GM18511 (cell line): ENCODE results near the gene PPIA.
"Not testable (repeated sequence)": the region's sequence is repeated elsewhere in the genome, so short reads cannot be mapped to it uniquely, and the experiment has no call there.

ENCODE experiments used
- ATAC-seq: cut with Tn5 transposase; IDR thresholded peaks from one replicate; pipeline ENCODE4 v1.9.1; 2021; ENCODE audit warnings: mild to moderate bottlenecking, moderate library complexity; ENCODE audit not compliant: unreplicated experiment

PPIA gene

DNA sequence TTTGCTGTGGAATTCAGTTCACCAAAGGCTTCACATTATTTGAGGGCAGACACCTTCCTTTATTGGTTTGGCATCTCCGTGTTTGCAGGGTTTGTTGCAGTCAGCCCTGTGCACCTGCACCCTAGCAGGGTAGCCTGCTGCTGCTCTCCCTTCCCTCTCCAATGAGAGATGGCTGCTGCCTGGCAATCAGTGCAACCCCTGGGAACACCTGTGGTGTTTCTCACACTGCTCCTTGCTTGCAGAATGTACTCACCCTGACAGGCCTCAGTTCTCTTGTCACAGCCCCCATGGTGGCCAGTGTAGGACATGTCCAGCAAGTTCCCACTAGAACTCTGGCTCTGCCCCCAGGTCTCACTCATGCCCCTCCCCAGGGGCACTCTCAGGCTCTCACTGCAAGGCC lies 12.1 kb upstream of the PPIA start:
- ATAC-seq, result no peak

DNA sequence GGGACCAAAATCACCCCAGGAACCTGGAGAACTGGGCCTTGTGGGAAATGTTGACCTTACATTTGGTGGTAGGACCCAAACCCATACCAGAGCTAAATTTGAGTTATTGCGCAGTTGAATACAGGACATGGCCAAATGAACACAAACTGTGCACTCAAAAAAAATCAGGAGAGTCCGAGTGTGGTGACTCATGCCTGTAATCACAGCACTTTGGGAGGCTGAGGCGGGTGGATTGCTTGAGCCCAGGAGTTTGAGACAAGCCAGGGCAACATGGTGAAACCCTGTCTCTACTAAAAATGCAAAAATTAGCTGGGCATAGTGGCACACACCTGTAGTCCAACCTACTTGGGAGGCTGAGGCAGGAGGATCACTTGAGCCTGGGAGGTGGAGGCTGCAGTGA lies 11.3 kb upstream of the PPIA start:
- ATAC-seq, result not testable (repeated sequence)

DNA sequence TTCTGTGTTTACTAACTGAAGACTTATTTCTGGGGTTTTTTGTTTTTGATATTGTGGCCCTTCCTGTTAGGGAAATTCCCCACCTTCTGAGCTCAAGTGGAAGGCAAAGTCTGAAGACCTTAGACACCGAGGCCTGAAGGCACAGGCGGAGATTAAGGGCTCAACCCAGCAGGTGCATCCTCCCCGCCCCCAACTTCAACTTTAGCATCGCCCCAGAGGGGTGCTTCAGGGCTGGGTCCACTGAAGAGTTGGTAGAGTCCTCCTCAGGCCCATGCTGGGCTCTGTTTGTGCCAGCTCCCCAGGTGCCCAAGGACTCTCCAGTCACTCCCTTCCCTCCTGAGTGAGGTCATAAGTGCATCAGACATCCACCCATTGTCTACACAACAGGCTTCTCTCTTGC lies 9.4 kb upstream of the PPIA start:
- ATAC-seq, result no peak

DNA sequence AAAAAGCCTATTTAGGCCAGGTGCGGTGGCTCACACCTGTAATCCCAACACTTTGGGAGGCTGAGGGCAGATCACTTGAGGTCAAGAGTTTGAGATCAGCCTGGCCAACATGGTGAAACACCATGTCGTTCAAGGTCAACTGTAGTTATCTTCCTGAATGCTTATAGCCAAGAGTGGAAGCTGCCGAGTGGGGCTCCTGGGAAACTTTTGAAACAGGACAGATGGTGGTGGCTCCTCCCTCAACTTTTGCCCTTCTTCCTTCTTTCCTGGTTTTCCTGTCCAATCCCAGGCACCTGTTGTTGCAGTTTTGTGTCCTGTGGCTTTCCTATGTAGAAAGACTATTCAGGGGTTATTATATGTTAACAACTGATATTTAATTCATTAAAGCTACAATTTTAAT lies 8.7 kb upstream of the PPIA start:
- no peak for ATAC-seq

DNA sequence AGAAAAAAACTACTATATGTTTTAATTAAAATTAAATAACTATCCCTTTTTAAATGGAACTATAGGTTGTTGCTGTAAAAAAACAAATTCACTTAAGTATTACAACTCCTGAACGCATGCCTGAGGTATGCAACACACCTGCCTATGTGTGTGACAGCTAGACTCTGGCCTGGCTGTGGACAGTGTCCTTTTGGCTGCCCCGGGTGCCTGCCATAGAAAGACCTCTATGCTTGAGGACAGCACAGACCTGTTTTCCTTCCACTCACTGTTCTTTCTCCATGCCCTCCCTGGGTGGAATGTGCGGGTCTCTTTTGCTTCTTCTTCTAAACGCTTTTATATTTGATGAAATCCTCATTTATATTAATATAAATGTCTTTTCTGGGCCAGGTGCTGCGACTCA lies 6.5 kb upstream of the PPIA start:
- no peak for ATAC-seq

DNA sequence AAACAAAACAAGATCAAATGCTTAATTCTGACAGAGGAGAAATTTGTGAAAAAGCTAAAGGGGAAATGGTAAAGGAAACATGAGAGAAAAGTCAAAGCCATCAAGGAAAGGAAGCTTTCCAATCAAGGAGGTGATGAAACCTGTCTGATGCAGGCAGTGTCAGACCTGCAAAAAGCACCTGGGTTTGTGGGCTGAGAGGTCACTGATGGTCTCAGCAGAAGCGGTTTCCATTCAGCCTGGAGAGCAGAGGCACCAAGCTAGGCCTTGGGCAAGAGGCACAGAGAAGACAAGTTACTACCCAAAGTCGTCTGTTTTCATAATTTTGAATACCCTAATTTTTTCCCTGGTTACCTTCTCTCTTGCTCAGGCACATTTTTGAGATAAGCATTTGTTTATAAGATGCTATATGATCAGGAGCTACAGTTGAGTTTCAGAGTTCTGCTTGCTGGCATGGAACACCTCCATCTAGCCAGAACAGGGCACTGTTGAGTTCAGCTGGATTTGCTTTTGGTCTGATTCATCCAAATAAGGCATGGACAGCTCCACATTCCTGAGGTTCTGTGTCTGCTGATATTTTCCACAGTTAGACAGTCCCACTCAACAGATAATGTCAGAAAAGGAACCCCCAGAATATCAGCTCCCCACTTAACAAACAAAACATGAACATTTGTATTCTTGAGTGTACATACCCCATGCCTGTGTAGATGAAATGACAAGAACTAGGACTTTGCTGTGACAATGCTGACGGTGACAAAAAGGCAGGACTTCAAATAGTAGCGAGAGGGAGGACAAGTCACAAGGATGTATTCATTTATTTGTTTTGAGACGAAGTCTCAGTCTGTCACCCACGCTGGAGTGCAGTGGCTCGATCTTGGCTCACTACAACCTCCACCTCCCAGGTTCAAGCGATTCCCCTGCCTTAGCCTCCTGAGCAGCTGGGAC lies 4.9 kb upstream of the PPIA start:
- no peak for ATAC-seq

DNA sequence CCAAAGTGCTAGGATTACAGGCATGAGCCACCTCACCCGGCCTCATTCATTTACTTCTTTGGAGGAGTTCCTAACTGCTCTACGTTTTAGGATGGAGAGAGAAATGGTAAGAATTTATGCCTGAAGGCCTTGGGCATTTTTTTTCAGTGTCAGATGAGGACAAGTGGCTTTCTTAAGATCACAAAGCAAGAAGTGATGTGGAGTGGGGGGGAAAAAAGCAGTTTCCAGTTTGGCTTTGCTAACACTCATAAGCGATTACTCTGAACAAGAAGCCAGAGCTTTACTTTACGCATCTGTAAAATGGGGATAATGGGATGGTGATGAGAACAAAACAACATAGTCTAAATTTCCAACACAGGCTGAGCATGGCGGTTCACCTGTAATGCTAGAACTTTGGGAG lies 2.6 kb upstream of the PPIA start:
- no peak for ATAC-seq

DNA sequence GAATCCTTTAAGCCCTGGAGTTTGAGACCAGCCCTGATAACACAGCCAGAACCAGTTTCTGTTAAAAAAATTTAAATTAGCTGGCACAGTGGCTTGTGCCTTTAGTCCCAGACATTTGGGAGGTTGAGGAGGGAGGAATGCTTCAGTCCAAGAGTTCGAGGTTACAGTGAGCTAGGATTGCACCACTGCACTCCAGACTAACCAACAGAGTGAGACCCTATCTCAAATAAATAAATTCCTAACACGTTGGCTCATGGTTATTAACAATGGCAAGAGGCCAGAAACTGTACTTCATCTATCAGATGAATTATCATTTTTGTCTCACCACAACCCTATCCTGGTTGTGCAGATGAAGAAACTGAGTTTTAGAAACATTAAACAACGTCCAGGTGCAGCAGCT lies 2.1 kb upstream of the PPIA start:
- no peak for ATAC-seq

DNA sequence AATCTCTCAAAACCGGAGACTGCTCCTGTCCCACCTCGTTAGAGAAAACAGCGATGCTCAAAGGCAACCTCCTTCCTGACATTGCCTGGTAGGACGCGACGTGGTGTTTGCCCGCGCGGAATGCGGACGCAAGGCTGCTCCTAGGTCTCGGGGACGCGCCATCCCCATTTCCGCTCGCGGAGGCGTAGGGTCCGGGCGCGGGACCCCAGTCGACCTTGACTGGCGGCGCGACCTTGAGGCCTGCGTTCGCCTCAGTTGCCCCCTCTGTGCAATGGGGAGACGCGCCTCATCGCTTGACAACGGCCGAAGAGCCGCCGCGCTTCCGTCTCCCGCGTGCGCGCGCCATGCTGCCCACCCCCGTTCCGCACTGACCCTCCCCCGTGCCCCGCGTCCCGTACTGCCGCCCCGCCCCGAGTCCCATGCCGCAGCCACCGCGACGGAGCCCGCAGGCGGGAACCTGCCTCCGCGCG lies 412 bp upstream of the PPIA start:
- peak; percentile 37 for ATAC-seq

DNA sequence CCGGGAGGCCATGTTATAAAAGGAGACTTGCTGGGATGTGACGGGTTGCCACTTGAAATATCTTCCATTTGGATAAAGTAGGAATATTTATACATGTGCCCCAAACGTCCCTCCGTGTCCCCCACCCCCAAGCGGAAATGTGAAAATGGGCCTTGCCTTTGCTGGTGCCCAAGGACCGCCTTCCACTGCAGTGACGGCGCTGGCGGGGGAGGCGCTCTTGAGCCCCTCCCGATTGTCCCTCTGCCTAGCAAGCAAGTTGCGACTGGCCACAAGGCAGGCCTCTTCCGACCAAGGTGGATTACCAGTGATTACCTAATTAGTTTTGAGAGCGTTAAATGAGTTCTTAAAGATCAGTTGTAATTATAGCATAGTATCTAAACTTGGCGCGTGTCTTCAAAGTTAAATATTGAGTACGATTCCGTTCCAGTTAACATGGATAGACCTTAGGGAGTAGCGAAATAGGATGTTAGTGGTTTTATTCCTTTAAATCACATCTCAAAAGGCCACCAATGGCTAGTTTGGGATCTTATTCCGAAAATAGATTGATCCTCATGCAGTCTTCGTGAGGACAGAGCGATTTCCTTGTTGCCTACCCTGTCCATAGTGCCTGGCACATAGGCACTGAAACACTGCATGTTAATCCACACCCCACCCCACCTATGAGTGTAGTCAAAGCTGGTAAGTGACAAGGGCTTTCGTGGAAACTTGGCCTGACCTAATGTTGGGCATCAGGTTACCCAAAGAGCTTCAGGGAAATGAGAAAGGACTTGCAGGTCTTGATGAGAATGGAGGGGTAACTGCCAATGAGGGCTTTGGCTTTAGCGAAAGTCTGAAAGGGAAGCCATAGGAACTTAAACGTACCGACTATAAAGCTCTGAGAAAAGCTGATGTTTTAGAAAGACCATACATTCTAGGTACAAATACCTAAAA lies 1.1 kb downstream of the PPIA start:
- ATAC-seq, result peak; percentile 56

DNA sequence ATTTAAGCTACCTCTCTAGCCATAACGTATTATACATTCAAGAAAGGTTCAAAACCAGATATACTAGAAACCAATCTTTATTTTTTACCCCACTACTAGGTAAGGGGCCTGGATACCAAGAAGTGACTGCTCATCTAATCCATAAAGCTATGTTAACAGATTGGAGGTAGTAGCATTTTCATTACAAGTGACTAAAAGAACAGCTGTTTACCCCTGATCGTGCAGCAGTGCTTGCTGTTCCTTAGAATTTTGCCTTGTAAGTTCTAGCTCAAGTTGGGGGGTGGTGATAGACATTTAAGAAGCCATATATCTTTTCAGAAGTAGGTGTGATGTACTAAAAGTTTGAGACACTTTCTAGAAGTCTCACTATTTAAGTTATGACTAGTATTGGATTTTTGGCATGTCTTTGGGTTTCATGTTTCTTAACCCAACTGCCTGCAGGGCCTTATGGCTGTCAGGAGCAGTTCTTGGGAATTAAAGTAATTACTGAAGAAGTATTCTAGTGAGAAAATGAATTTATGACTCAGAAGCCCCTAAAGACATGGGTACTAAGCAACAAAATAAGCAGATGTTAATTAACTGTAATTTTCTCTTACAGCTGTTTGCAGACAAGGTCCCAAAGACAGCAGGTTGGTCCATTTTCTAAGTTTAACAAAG lies 2.3 kb downstream of the PPIA start:
- no peak for ATAC-seq

DNA sequence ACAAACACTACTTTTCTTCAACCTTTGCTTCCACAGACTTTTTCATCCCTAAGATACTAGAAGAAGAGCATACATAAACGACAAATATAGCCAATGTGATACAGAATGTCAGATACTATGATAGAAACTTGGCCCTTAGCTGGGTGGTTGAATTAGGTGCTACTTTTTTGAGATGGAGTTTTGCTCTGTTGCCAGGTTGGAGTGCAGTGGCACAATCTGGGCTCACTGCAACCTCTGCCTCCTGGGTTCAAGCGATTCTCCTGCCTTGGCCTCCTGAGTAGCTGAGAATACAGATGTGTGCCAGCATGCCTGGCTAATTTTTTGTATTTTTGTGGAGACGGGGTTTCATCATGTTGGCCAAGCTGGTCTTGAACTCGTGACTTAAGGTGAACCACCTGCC lies 3.5 kb downstream of the PPIA start:
- no peak for ATAC-seq

DNA sequence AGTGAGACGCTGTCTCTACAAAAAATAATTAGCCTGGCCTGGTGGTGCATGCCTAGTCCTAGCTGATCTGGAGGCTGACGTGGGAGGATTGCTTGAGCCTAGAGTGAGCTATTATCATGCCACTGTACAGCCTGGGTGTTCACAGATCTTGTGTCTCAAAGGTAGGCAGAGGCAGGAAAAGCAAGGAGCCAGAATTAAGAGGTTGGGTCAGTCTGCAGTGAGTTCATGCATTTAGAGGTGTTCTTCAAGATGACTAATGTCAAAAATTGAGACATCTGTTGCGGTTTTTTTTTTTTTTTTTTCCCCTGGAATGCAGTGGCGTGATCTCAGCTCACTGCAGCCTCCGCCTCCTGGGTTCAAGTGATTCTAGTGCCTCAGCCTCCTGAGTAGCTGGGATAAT lies 5.4 kb downstream of the PPIA start:
- no peak for ATAC-seq

DNA sequence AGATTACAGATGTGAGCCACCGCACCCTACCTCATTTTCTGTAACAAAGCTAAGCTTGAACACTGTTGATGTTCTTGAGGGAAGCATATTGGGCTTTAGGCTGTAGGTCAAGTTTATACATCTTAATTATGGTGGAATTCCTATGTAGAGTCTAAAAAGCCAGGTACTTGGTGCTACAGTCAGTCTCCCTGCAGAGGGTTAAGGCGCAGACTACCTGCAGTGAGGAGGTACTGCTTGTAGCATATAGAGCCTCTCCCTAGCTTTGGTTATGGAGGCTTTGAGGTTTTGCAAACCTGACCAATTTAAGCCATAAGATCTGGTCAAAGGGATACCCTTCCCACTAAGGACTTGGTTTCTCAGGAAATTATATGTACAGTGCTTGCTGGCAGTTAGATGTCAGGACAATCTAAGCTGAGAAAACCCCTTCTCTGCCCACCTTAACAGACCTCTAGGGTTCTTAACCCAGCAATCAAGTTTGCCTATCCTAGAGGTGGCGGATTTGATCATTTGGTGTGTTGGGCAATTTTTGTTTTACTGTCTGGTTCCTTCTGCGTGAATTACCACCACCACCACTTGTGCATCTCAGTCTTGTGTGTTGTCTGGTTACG lies 6.0 kb downstream of the PPIA start:
- no peak for ATAC-seq

DNA sequence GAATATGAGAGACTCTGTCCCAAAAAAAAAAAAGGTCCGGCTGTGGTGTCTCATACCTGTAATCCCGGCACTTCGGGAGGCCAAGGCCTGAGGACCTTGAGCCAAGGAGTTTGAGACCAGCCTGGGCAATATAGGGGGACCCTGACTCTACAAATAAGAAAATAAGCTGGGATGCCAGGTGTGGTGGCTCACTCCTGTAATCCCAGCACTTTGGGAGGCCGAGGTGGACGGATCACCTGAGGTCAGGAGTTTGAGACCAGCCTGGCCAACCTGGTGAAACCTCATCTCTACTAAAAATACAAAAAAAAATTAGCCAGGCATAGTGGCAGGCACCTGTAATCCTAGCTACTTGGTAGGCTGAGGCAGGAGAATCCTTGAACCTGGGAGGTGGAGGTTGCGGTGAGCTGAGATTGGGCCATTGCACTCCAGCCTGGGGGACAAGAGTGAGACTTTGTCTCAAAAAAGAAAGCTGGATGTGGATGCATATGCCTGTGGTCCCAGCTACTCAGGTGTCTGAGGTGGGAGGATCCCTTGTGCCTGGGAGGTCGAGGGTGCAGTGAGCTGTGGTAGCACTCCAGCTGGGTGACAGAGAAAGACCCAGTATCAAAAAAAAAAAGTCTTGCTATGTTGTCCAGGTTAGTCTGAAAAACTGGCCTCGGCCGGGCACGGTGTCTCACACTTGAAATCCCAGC lies 7.5 kb downstream of the PPIA start:
- not testable (repeated sequence) for ATAC-seq

DNA sequence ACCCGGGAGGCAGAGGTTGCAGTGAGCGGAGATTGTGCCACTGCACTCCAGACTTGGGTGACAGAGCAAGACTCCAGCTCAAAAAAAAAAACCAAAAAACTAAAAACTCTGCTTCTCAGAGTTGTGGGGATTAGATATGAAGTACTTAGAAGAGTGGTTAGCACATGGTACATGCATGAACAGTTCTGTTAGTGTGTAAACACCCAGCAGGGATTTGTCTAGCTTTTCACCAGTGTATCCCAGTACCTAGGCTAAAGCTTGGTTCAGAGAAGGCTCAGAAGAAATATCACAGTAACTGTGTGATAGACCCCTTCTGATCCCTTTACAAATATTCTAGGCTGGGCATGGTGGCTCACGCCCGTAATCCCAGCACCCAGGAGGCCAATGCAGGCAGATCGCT lies 9.5 kb downstream of the PPIA start:
- ATAC-seq, result no peak

DNA sequence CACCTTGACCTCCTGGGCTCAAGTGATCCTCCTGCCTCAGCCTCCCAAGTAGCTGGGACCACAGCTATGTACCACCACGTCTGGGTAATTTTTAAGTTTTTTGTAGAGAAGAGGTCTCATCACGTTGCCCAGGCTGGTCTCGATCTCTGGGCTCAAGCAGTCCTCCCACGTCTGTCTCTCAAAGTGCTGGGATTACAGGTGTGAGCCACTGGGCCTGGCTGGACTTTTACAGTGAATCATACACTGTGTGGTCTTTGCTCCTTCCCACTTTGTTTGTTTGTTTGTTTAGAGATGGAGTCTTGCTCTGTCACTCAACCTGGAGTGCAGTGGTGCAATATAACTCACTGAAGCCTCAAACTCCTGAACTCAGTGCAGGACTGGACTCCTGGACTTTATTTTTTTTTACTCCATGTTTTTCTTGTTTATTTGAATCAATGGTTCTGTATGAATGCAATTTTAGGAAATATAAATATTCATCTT lies 12.5 kb downstream of the PPIA start:
- no peak for ATAC-seq

DNA sequence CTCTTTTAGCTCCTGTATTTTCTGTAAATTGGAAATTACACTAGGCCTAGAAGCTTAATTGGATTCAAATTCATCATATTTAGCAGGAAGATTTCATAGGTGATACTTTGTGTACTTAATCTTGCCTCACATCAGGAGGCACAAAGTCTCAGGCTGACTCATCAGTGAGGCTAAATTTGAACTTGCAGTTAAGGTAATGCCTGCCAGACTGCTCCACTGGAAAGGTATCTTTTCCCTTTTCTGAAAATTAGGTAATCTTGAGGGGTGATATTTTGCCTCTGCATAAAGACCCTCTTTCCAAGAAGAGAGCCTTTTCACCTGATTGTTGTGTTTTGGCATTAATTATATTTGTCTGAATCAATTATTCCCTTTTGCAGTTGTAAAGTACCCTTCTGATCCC lies 14.6 kb downstream of the PPIA start:
- no peak for ATAC-seq

DNA sequence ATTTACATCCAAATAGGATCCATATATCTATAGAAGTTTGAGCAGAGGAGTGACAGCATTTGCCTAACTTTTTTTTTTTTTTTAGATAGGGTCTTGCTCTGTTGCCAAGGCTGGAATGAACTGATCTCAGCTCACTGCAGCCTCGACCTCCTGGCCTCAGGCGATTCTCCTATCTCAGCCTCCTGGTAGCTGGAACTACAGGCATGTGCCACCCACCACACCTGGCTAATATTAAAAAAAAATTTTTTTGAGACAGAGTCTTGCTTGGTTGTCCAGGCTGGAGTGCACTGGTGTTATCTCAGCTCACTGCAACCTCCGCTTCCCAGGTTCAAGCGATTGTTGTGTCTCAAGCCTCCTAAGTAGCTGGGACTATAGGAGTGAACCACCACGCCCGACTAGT lies 15.1 kb downstream of the PPIA start:
- no peak for ATAC-seq

DNA sequence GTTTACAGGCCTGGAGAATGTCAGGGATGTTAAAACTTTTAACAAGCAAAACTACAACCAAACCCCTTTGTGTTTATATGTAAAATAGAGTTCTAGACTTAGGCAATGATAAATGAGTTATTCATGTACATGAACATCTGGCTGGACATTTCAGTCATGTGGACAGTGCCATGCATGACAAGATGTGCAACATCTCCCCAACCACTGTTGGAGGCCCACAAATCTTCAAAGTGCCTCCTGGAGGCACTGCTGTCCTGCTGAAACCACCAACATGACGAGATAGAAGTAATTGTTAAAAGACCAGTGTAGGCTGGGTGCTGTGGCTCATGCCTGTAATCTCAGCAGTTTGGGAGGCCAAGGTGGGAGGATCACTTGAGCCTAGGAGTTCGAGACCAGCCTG lies 18.4 kb downstream of the PPIA start:
- ATAC-seq, result no peak
